ENCODE results near the gene KIRREL3. TPM values are rescaled to one million over a fixed set of nuclear protein-coding genes. Genes with fewer than 3 reads are reported as not detected.

Gene KIRREL3
- polyA plus RNA-seq, 1 donor (not counting 4 experiments of a cell fraction or from before 2014, with no cell fraction given) = 0.04 TPM

Small RNAs within 50 kb of the gene (small RNA-seq; reads per million reads assigned to genes)
- gene AP001318.3 (ENCODE audit: insufficient read length in 3 of 3, low read depth in 3 of 3, low replicate concordance in 1 of 3) (0 reads per million in 3 experiments), gene MIR3167 (ENCODE audit: insufficient read length in 3 of 3, low read depth in 3 of 3, low replicate concordance in 1 of 3) (0 reads per million in 3 experiments)
